GM21381 (cell line): ENCODE data around the gene GFPT2.
A peak's percentile ranks its signal among the peaks of the same experiment; 100 is the strongest.

Source experiments
- ATAC-seq: cut with Tn5 transposase; IDR thresholded peaks from one replicate; pipeline ENCODE4 v1.9.1; 2021; ENCODE audit warnings: mild to moderate bottlenecking, moderate library complexity; ENCODE audit not compliant: unreplicated experiment

Gene GFPT2

DNA sequence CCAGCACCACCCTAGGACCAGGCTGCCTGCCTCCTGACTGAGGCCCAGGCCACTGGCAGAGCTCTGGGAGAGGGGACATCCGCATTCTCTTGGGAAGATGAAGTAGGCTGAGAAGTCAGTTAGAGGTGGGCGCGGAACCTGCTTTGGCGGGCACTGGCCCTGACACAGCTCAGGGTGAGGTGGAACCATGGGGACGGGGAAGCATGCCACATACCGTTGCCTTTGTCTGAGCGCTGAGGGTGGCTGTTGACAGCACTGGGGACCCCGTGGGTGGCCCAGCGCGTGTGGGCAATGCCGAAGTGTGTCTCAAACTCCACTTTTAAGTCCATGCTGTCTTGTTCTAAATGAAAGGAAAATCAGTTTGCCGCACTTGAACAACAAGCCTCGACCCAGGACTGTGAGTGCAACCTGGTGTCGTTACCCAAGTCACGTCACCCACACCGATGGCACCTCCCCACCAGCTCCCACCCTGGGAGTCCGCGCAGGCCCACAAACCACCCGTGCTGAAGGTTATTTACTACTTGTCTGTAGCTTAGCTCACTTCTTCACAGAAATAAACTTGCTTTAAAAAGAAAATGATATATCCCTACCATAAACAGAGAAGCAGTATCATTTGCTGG, 17.4 kb downstream of the GFPT2 start:
- no peak for ATAC-seq

DNA sequence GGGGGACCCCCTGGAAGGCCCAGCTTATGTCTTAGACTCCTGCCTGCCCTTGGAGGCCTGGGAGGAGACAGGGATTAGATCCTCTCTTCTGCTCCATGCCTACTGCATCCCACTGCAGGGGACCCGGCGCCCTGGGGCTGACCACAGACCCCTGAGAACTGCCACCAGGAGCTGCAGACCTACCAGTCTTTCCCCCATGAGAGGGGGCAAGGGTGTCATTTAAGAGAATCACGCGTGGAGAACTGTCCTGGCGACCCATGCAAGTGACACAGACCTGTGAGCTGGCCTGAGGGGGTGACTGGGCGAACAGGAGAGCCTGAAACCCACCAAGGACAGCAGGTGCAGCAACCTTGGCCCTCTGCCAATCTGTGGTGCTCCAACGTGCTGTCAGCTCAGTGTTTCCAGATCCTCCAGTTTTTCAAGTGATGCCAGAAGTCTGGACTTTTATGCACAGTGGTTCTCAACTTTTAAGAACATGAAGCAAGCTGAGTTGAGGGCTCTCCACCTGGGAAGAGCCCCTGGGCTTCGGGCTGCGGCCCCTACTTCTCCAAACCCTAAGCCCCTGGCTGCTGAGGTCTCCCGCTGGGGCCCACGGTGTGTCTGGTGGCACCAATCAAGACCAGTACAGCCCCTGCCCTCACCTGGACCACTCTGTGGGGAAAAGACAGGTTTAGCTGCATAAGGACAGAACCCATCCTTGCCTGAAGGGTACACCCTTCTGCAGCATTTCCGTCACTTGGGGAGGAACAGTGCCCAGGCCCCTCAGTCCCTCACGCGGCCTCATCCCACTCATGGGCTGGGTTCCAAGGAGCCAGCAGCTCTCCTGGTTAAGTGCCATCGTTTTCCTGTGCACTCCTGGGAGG, 18.2 kb downstream of the GFPT2 start:
- no peak for ATAC-seq

DNA sequence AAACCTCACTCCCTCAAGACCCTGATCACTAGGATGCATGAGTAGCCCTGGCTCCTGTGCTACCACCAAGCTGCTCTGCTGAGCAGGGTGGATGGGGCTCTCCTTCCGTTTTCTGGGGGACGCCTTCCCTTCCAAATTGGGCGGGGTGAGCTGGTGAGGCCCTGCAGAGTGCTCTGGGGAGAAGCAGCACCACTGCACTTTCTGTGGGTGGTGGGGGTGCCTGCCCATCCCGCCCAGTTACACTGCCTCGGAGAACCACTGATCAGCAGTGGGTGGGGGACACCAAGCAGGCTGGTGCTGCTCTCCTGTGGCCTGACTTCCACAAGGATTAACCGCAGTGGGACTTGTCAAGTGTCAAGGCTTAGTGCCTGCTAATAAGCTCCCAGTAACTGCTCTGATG, 19.0 kb downstream of the GFPT2 start:
- no peak for ATAC-seq

DNA sequence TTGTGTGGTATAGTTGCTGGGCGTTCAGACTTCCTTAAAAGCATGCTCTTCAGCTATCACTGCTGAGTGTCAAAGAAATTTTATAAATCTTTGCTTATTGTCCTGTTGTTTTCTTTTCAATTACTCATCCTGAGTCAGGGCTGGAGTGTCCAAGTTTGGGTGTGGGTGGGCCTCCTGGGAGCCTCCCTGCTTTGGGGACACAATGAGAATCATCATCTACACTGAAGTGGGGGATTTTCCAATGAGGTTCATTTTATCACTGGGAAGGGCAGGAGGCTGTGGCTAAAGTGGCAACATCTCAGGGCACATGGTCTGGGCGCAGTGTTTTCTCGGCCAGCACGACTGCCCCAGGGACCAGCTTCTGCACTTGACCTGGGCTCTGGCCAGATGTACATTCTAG, 19.5 kb downstream of the GFPT2 start:
- ATAC-seq, result no peak

DNA sequence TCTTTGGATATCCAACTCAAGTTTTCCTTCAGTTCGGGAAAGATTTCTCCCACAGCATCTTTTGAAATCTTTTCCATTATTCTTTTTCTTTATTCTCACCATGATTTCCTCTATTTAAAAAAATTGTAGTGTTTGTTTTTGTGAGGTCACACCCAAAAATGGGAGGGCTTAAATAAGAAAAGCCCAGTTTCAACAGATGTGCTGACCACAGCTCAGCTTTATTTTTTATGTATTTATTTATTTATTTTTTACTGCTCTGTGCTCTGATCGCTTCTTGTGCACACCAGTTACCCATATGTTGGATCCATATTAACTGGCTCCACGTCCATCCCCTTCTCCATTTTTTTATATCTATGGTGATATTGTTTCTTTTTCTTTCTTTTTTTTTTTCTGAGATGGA, 20.3 kb downstream of the GFPT2 start:
- ATAC-seq, result no peak

DNA sequence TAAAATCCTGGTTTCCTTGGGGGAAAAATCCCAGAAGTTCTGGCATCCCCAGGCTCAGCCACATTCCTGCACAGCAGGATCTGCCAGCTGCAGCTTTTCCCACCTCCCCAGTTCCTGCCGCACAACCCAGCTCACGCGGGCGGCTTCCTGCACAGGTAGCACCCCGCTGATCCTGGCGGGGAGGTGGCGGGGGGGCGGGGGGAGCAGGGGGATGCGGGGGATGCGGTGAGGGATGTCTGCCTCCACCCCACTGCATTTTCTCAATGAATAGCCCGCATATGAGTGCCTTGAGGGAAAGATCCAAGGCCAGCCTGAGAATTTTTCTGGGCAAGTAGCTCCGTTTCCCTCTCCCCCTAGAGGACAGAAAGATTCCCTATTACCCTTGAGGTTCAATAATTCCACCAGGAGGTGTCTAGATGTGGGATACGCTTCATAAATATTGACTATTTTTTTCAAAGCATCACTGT, 21.1 kb downstream of the GFPT2 start:
- ATAC-seq, result no peak

DNA sequence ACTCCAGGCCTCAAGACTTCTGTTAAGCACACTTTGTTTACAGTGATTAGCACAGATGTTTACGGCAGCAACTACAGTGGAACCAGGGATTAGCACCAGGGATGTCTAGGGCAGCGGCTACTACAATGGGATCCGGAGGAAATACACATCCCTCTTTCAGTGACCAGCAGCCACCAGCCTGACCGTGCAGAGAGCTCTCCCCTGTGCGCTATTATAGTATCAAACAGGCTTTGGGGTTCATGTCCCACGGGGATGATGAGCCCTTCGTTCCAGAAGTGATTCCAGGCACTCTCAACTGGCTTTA, 21.5 kb downstream of the GFPT2 start:
- ATAC-seq, result no peak

DNA sequence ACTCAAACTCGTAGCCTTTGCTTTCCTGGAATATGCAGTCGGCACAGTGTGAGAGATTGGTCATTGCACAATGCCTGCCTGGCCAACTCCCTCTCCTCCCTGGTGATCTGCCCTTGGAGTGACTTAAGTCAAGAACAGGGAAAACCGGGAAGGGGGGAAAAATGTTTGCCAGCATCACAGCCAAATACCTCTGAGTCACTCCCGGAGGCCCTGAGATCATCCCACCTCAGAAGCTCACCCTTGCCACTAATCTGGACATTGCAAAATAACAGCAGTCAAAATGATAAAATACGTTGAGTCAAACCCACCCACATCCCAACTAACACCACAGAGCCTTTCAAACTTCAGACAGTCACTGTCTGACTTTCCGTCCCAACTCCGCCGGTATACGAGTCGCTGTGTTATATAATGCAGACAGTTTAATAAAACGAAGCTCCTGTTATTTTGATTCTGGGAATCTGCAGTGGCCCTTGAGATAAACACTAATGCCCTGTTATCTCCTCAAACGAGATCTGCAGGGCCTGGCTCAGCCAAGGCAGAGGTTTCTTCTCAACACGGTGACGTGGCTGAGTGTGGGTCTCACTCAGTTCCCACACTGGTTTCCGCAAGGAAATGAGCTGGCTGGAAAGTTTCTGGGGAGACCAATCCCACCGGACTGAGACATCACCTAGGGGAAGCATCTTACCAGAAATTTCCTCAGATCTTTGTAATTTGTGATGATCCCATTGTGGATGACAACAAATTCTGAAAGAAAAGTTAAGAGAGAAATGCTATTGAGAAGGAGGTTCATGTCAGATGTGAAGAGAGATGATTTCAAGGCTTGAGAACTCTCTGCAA, 22.1 kb downstream of the GFPT2 start:
- ATAC-seq, result no peak

DNA sequence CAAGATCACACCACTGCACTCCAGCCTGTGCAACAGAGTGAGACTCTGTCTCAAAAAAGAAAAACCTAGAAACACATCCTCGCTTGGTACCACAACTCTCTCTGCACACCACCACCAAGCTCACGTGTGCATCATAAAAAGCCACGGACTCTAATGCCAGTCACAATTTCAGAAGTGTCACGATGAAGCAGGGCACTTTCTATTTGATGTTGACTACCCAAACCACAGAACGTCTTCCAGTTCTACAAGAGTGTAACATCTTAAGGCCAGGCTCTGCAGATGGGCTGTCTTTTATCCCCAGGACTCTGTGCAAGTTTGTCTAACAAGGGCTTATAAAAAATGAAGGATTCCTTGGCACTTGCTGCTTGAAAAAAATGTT, 22.9 kb downstream of the GFPT2 start:
- ATAC-seq, result no peak

DNA sequence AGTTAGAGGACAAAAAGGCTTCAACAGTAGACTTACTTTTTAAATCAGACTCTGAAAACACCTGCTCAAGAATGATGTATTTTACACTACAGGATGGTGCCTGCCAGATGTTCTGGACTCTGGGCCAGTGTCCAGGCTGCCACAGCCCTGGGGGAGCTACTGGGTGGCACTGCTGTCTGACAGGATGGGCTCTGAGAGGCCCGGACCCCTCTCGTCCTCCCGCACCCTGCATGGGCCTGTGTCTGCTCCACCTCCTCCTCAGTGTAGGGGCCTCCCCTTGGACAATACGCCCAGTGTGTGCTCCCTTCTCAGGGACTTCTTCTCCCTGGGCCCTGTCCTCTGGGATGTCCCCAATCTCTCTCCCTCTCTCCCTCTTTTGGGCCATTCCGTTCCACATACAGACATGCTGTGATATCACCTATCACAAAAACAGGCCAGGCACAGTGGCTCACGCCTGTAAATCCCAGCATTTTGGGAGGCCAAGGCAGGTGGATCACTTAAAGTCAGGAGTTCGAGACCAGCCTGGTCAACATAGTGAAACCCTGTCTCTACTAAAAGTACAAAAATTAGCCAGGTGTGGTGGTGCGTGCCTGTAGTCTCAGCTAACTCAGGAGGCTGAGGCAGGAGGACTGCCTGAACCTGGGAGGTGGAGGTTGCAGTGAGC, 23.4 kb downstream of the GFPT2 start:
- ATAC-seq, result no peak

DNA sequence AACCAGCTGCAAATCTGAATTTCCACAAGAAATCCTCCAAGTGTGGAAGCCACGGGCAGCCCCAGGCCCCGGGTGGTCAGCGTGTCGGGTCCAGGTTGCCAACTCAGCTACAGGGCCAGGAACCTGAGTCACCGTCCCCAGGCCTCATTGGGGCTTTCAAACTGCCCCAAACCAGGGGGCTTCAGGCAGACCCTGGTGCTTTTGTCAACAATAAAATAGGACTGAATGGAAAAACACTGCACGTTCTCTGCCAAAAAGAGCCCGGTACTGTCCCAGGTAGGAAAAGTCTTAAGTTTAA, 24.0 kb downstream of the GFPT2 start:
- no peak for ATAC-seq

DNA sequence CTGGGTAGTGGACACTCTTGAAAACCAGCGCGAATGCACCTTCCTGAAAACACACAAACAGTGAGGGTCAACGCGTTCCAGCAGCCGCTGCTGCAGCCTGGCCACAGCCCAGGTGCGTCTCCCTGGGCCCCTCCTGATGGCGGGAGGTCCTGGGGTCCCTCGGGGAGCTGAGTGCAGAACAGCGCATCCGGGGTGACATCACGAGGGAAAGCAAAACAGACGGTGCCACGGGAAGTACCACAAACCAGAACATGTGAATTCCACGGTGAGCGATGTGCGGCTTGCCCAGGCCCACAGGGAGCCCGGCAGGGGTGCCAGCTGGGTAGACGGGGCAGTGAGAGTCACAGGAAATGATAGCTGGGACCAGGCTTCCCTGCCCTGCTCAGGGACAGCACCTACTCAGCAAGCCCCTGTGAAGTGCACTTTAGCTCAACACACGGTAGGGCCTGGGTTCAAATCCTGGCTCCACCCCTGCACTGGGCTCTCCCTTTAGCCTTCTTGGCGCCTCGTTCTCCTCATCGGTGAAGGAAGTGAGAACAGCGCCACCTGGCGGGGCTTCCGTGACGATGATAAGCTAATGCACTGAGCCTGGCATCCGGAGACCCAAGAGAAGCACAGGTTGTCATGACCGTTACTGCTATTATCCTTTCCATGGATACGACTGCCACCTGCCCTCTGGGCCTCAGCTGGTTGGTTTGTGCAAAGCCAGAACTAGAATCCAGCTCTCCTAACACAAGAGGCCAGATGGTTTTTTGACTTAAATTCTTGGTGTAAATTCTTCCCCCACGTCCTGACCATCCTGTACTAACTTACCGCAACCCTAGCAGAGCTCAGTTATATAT, 24.6 kb downstream of the GFPT2 start:
- ATAC-seq, result peak; percentile 81

DNA sequence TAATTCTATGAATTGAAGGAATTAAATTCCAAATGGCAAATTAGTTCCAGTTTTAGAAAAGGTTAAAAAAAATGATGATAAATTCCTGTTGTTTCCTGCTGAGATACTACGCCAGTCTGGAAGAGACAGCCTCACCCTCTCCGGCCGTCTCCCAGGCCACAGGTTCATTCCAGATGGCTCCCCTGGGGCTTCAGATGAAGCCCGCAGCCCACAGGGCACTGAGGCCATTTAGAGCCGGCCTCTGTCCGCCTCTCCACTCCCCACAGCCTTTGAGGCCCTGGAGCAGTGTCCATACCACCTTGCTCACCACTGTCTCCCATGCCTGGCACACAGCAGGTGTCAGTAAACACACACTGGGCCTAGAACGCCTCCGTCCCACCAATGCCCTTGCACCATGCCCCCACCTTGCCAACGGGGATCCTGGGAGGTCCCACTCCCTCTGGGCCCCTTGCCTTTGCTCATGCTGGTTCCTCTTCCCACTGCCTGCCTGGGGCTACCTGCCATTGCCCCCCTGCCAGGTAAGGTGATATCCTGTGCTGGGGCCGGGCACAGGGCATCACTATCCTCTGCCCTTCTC, 26.1 kb downstream of the GFPT2 start:
- ATAC-seq, result no peak

DNA sequence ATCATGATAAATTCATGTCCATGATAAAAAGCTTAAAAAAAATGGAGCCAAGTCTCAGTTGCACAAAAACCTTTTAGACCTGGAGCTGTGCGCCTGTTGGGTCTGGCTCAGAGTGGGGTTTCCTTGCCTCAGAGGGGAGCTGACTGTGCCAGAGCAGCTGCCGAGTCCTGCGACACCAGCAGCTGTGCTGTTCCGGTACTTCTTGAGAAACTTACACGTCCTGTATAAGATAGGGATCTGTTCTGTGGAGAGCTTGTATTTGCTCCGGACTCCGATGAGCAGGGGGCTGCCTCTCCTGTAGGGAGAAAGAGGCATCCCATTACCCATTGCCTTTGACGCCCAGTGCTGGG, 28.6 kb downstream of the GFPT2 start:
- no peak for ATAC-seq

DNA sequence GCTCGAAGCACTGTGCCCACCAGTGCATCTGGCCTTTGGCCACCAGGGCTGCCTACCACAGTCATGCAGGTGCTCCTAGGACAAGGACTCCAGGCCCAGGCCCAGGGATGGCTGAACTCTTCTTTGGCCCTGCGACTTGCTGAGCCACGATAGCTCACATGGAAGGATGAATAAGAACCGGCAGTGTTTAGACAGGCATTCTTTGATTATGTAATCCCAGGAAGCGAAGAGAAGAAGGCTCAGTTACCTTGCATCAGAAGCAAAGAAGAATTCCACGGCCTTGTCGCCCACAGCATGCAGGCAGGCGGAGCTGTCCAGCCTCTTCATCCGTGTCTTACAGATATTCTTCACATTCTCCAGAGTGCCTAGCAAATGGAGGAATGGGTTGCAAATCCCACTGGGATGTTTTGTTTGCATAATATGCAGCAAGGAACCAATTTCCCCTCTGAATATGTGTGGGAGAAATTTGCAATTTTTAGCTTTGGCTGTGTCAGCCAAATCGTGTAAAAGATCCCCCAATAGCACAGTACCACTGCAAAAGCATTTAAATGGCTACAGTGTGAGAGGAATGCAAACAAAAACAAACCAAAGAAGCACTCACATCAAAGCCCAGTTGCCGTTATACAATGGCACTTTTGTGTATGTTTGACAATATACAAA, 29.1 kb downstream of the GFPT2 start:
- no peak for ATAC-seq

DNA sequence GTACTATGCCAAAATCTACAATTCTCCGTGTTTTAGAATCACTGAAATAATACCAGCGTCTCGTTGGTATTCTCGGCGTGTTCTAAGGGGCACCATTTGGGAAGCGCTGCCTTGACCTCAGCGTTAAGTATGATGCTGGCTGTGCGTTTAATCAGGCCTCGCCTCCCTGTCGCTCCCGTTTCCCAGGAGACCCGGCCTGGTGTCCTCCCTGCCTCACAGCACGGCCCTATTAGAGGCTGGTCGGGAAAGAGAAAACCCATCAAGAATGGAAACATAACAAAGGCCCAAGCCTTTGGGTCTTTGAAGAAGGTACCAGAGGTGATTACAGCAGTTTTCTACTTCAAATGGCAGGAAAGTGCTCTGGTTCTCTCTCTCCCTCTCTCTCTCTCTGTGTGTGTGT, 30.0 kb downstream of the GFPT2 start:
- ATAC-seq, result no peak

DNA sequence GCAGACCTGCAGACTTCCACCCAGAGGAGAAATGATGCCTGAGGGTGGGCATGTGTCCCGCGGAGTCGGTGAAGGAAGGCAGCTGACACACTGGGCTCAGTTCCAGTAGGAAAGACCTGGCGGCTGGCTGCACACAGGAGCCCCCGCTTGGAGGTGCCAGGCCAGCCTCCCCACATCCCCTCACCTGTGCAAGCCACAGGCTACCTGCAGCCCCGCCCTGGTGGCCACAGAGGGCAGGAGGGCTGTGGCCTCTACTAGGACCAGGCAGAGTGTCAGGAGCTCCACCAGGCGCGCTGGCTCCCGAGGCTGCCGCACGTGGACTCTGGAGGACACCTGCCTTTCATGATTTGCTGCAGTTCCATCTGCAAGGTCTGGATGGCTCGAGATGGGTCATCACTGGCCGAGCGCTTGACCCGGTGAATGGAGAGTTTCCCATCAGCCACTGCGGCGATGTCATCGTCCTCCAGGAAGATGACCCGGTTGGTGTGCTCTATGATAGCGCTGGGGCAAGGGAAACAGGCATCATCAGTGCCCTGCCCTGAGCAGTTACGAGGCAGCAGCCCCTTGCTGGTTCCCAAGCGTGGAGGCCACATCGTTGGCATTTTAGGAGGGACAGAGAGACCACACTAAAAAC, 34.6 kb downstream of the GFPT2 start:
- ATAC-seq, result no peak

DNA sequence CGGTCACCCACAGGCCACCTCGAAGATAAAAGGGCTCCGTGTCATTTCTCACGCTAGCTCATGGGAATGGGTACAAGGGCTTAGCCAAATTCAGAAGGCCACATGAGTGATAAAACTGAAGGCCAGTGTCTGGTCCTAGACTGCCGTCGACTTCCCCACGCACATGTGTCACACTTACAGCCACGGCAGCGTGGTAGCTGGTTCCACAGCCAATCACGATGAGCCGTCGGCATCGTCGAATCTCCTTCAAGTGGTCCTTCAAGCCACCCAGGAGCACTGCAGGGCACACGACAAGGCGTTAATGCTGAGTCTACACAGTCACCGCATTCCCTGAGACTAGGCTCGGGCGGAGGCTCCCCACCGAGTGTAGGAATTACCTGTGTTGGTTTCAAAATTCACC, 36.5 kb downstream of the GFPT2 start:
- ATAC-seq, result no peak

DNA sequence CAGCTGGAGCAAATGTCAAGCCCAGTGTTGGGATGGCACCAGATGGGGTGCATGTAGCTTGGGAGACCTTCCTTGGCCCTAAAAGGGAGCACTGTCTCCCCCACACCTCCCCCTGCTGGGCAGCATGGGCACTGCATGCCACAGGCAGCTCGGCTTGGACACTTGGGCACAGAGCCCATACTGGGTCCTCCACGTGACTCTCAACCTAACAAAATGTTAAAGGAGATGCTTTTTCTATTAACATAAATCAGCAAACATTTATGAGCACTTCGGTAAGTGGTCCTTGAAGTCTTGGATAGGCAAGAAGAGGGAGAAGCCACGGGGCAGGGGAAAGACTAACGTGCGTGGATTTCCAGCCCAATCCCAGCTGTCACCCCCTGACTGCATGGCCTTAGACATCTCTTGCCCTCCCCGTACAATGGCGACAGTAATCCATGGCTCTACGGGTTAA, 37.3 kb downstream of the GFPT2 start:
- ATAC-seq, result peak; percentile 65
